ENCODE data around the gene CIAO1.

DNA sequence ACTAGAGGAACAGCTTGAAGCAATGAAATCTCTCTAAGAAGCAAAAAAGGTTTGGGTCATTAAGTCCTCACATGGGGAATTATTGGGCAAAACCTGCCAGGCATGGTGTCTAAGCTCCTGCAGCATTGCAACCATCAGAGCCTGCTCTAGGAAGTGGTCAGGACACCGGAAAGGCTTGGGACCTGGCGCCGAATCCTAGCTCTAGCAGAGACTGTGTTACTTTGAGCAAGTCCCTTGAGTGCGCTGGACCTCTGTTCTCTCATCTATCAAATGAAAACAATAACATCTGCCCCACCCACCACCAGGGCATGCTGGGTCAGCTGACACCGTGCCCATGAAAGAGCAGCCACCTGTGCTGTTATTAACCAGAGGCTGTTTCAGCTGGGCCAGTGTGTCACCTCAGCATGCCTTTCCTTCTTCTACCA is 6.5 kb upstream of the CIAO1 start:
- TF ChIP-seq, protein P1, sequence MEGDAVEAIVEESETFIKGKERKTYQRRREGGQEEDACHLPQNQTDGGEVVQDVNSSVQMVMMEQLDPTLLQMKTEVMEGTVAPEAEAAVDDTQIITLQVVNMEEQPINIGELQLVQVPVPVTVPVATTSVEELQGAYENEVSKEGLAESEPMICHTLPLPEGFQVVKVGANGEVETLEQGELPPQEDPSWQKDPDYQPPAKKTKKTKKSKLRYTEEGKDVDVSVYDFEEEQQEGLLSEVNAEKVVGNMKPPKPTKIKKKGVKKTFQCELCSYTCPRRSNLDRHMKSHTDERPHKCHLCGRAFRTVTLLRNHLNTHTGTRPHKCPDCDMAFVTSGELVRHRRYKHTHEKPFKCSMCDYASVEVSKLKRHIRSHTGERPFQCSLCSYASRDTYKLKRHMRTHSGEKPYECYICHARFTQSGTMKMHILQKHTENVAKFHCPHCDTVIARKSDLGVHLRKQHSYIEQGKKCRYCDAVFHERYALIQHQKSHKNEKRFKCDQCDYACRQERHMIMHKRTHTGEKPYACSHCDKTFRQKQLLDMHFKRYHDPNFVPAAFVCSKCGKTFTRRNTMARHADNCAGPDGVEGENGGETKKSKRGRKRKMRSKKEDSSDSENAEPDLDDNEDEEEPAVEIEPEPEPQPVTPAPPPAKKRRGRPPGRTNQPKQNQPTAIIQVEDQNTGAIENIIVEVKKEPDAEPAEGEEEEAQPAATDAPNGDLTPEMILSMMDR (IDR thresholded peaks at IDR 0.05; ENCODE audit: control extremely low read depth in 1 of 3, insufficient read depth in 1 of 3, low read depth in 1 of 3, low read length in 3 of 3): no peak
- TF ChIP-seq CREB1 (IDR thresholded peaks at IDR 0.05) (no peak), JUN (IDR thresholded peaks at IDR 0.05; ENCODE audit: low read depth, low read length) (no peak), SP4 (IDR thresholded peaks at IDR 0.05; ENCODE audit: low read length) (no peak), NRF1 (IDR thresholded peaks at IDR 0.05; ENCODE audit: low read depth, low read length) (no peak), POLR2AphosphoS5 (IDR thresholded peaks at IDR 0.05; ENCODE audit: low read depth, low read length) (no peak)
- TF ChIP-seq, protein P2, sequence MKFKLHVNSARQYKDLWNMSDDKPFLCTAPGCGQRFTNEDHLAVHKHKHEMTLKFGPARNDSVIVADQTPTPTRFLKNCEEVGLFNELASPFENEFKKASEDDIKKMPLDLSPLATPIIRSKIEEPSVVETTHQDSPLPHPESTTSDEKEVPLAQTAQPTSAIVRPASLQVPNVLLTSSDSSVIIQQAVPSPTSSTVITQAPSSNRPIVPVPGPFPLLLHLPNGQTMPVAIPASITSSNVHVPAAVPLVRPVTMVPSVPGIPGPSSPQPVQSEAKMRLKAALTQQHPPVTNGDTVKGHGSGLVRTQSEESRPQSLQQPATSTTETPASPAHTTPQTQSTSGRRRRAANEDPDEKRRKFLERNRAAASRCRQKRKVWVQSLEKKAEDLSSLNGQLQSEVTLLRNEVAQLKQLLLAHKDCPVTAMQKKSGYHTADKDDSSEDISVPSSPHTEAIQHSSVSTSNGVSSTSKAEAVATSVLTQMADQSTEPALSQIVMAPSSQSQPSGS (IDR thresholded peaks at IDR 0.05; ENCODE audit: low read length): no peak

Measured in H1 (cell line).